SK-N-SH treated with all-trans-retinoic acid at 6 μM for 48 hours (cell line): Measurements from ENCODE around the gene MAPK8IP3.

Experiments
- BACH2 ChIP-seq: fragments of 250-450 bp; sonication (Bioruptor Pico); IDR thresholded peaks from 2 replicates; pipeline ENCODE4 v1.9.0; 2021; ENCODE audit warnings: mild to moderate bottlenecking, borderline replicate concordance
- CSDC2 ChIP-seq: fragments of 250-450 bp; sonication (Bioruptor Pico); IDR thresholded peaks from 2 replicates; pipeline ENCODE4 v1.5.0; 2020; ENCODE audit warnings: mild to moderate bottlenecking, moderate library complexity
- RARB ChIP-seq: fragments of 250-450 bp; sonication (Bioruptor Pico); IDR thresholded peaks from 2 replicates; pipeline ENCODE4 v1.8.0; 2021; ENCODE audit warnings: mild to moderate bottlenecking, moderate library complexity

- TF ChIP-seq CSDC2 (CRISPR knock-in tag) (no peak), BACH2 (CRISPR knock-in tag) (no peak), RARB (CRISPR knock-in tag) (no peak)
Measured at GRCh38 chr16:1788708-1789100, 82.7 kb downstream of the MAPK8IP3 start.
